Measurements from ENCODE around the gene DNLZ. TPM values are rescaled to one million over a fixed set of nuclear protein-coding genes. Genes with fewer than 3 reads are reported as not detected.

Gene DNLZ
- polyA plus RNA-seq, 1 donor from 2014 or later: 23.6 TPM

DNA sequence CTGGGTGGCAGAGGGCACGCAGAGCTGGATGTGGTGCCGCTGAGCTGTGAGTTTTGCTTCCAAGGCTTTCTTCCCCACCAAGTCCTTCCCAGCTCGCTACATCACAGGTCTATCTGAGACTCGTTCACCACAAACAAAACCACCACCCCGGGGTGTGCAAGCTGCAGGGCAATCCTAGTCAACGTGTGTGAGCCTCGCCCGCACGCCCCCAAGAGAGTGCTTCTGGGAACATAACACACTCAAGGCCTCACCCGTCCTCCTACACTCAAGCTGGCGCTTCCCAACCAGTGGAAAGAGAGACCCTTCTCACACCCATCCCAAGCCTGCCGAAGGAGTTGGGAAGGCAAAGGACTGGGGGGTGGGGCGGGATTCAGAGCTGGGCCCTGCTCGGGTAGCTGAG lies 25.9 kb upstream of the DNLZ start:
- H3K9me2 ChIP-seq (ENCODE audit: insufficient read depth, low read length): no peaks in the 10 kb centered on the region
- H3K27me3 ChIP-seq (ENCODE audit: insufficient read depth, low read depth, low read length): no peaks in the 10 kb centered on the region
- no peak overlapping the region for H3K4me2 ChIP-seq (ENCODE audit: low read length)
- no peaks in the 10 kb centered on the region for H3K9me3 ChIP-seq (ENCODE audit: low read length)
- H3K27ac ChIP-seq (ENCODE audit: low read length): no peak overlapping the region
- TF ChIP-seq REST (IDR thresholded peaks at IDR 0.05; ENCODE audit: borderline replicate concordance) (no peak), TAF1 (IDR thresholded peaks at IDR 0.05; ENCODE audit: low read depth) (no peak), POLR2AphosphoS5 (IDR thresholded peaks at IDR 0.05) (no peak), EP300 (conservative IDR thresholded peaks at IDR 0.05; ENCODE audit: poor library complexity, severe bottlenecking) (no peak)
- no peaks in the 10 kb centered on the region for H3K36me3 ChIP-seq (ENCODE audit: insufficient read depth, low read length)
- no peaks in the 10 kb centered on the region for H4K20me1 ChIP-seq (ENCODE audit: insufficient read depth)
- no peak overlapping the region for H3K9ac ChIP-seq (ENCODE audit: low read length)
- H2AFZ ChIP-seq (ENCODE audit: low read depth, low read length): no peak overlapping the region
- no peaks in the 10 kb centered on the region for H3F3A ChIP-seq (ENCODE audit: insufficient read depth, low read length, poor library complexity, severe bottlenecking)
- H3K4me3 ChIP-seq (ENCODE audit: low read length): no peak overlapping the region
- no peaks in the 10 kb centered on the region for H3K79me2 ChIP-seq (replicated peaks; ENCODE audit: insufficient read depth, low read length)

DNA sequence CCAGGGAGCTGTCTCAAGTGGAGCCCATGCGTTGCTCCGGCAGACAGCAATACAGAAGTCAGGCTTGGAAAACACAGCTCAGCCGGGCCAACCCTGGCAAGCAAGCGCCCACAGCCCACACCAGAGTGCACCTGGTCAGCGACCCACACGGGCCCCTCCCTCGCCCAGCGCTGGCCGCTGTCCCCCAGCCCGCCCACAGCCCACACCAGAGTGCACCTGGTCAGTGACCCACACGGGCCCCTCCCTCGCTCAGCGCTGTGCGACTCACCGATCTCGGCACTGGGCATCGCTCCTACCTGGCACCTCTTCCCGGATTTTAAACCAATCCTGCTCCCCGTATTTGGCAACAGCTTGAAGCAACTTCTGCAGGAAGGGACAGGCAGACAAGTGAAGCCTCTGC lies 23.7 kb upstream of the DNLZ start:
- no peaks in the 10 kb centered on the region for H3K9me3 ChIP-seq (ENCODE audit: low read length)
- no peak overlapping the region for H3K4me3 ChIP-seq (ENCODE audit: low read length)
- no peaks in the 10 kb centered on the region for H3K27me3 ChIP-seq (ENCODE audit: insufficient read depth, low read depth, low read length)
- TF ChIP-seq MXI1 (conservative IDR thresholded peaks at IDR 0.05; ENCODE audit: poor library complexity, severe bottlenecking): no peak
- TF ChIP-seq POLR2AphosphoS5 (IDR thresholded peaks at IDR 0.05): no peak
- no peak for TF ChIP-seq EP300 (conservative IDR thresholded peaks at IDR 0.05; ENCODE audit: poor library complexity, severe bottlenecking)
- TF ChIP-seq RAD21 (conservative IDR thresholded peaks at IDR 0.05): no peak
- TF ChIP-seq CTCF (IDR thresholded peaks at IDR 0.05; ENCODE audit: poor library complexity, severe bottlenecking): no peak
- TF ChIP-seq REST (IDR thresholded peaks at IDR 0.05; ENCODE audit: borderline replicate concordance): no peak
- no peak for TF ChIP-seq SMC3 (conservative IDR thresholded peaks at IDR 0.05; ENCODE audit: poor library complexity)
- no peak for TF ChIP-seq TAF1 (IDR thresholded peaks at IDR 0.05; ENCODE audit: low read depth)
- no peak for TF ChIP-seq EZH2 (IDR thresholded peaks at IDR 0.05; ENCODE audit: borderline replicate concordance, insufficient read depth, low read length, poor library complexity, severe bottlenecking)
- H3K36me3 ChIP-seq (ENCODE audit: insufficient read depth, low read length): no peaks in the 10 kb centered on the region
- H3F3A ChIP-seq (ENCODE audit: insufficient read depth, low read length, poor library complexity, severe bottlenecking): no peaks in the 10 kb centered on the region
- H4K20me1 ChIP-seq (ENCODE audit: insufficient read depth): no peaks in the 10 kb centered on the region
- no peak overlapping the region for H3K4me2 ChIP-seq (ENCODE audit: low read length)
- H3K9me2 ChIP-seq (ENCODE audit: insufficient read depth, low read length): no peaks in the 10 kb centered on the region
- H2AFZ ChIP-seq (ENCODE audit: low read depth, low read length): no peak overlapping the region
- H3K9ac ChIP-seq (ENCODE audit: low read length): no peak overlapping the region
- no peaks in the 10 kb centered on the region for H3K79me2 ChIP-seq (replicated peaks; ENCODE audit: insufficient read depth, low read length)
- H3K27ac ChIP-seq (ENCODE audit: low read length): no peak overlapping the region

All from neural cell (in vitro differentiated cells).